Measurements from ENCODE around the gene PLEKHG7.

GRCh38 chr12:92775416-92775815 is 72.6 kb downstream of the PLEKHG7 start:
- TF ChIP-seq, protein P1, sequence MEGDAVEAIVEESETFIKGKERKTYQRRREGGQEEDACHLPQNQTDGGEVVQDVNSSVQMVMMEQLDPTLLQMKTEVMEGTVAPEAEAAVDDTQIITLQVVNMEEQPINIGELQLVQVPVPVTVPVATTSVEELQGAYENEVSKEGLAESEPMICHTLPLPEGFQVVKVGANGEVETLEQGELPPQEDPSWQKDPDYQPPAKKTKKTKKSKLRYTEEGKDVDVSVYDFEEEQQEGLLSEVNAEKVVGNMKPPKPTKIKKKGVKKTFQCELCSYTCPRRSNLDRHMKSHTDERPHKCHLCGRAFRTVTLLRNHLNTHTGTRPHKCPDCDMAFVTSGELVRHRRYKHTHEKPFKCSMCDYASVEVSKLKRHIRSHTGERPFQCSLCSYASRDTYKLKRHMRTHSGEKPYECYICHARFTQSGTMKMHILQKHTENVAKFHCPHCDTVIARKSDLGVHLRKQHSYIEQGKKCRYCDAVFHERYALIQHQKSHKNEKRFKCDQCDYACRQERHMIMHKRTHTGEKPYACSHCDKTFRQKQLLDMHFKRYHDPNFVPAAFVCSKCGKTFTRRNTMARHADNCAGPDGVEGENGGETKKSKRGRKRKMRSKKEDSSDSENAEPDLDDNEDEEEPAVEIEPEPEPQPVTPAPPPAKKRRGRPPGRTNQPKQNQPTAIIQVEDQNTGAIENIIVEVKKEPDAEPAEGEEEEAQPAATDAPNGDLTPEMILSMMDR (IDR thresholded peaks at IDR 0.05): no peak
- TF ChIP-seq POLR2A (IDR thresholded peaks at IDR 0.05): no peak

All from right lobe of liver (tissue), 4 donors.